HEK293 (cell line): ENCODE results near the gene CNOT4.

Source experiments
- CTCF ChIA-PET: fragments of 350-600 bp; formaldehyde crosslinking; extraction: SDS; loops from one replicate; lab custom pipeline; 2021; ENCODE audit warnings: antibody characterized with exemption; lab: Yijun Ruan, JAX
- POLR2A ChIA-PET: fragments of 300-600 bp; formaldehyde crosslinking; extraction: SDS; loops from one replicate; lab custom pipeline; 2020; ENCODE audit warnings: antibody characterized with exemption, inconsistent platforms; lab: Yijun Ruan, JAX
- H3K27ac ChIP-seq: fragments of 200-500 bp; sonication (Bioruptor generic); 2 replicates; pipeline ENCODE4 v1.5.1; 2014; ENCODE audit warnings: low read depth, low read length, control low read depth, inconsistent platforms; ENCODE audit errors: extremely low read depth
- H3K36me3 ChIP-seq, 2 experiments: fragments of 200-500 bp in 1 of 2; sonication (Bioruptor generic) in 1 of 2; 1 replicate in 1 of 2; 2 replicates in 1 of 2; pipeline ENCODE4 v1.5.1; 2014 to 2017; ENCODE audit warnings: inconsistent platforms in 2 of 2, low read length in 2 of 2; ENCODE audit not compliant: control insufficient read depth in 2 of 2, insufficient read depth in 1 of 2
- H3K4me1 ChIP-seq: fragments of 200-500 bp; sonication (Bioruptor generic); 2 replicates; pipeline ENCODE4 v1.5.1; 2014; ENCODE audit warnings: mild to moderate bottlenecking, low read length, inconsistent platforms; ENCODE audit not compliant: control insufficient read depth, insufficient read depth
- H3K4me3 ChIP-seq: 2 replicates; pipeline ENCODE4 v1.5.1; 2011; ENCODE audit warnings: low read depth, mild to moderate bottlenecking, control low read depth, low read length, moderate library complexity
- H3K9me3 ChIP-seq: fragments of 200-500 bp; sonication (Bioruptor generic); 2 replicates; pipeline ENCODE4 v1.5.1; 2014; ENCODE audit warnings: low read depth, low read length, inconsistent platforms; ENCODE audit not compliant: control insufficient read depth, insufficient read depth
- CTCF ChIP-seq: fragments of 450-650 bp; formaldehyde crosslinking; IDR thresholded peaks from 2 replicates; pipeline ENCODE4 v1.5.1; 2016; ENCODE audit warnings: missing biosample characterization, missing genetic modification characterization
- INSM2 ChIP-seq: fragments of 450-650 bp; formaldehyde crosslinking; IDR thresholded peaks from 2 replicates; pipeline ENCODE4 v1.5.1; 2016; ENCODE audit warnings: missing biosample characterization, missing genetic modification characterization
- KLF1 ChIP-seq: fragments of 450-650 bp; formaldehyde crosslinking; IDR thresholded peaks from 2 replicates; pipeline ENCODE4 v1.5.1; 2016; ENCODE audit warnings: missing biosample characterization, missing genetic modification characterization
- REST ChIP-seq: fragments of 450-650 bp; formaldehyde crosslinking; IDR thresholded peaks from 2 replicates; pipeline ENCODE4 v1.5.1; 2016; ENCODE audit warnings: missing biosample characterization, missing genetic modification characterization
- SCRT1 ChIP-seq: fragments of 450-650 bp; formaldehyde crosslinking; IDR thresholded peaks from 2 replicates; pipeline ENCODE4 v1.5.1; 2016; ENCODE audit warnings: missing biosample characterization, missing genetic modification characterization, borderline replicate concordance
- SP3 ChIP-seq: fragments of 450-650 bp; formaldehyde crosslinking; IDR thresholded peaks from 2 replicates; pipeline ENCODE4 v1.5.1; 2016; ENCODE audit warnings: missing biosample characterization, missing genetic modification characterization
- ZNF10 ChIP-seq: fragments of 450-650 bp; formaldehyde crosslinking; IDR thresholded peaks from 2 replicates; pipeline ENCODE4 v1.5.1; 2017; ENCODE audit warnings: missing biosample characterization, missing genetic modification characterization
- ZNF174 ChIP-seq: fragments of 450-650 bp; formaldehyde crosslinking; IDR thresholded peaks from 2 replicates; pipeline ENCODE4 v1.5.0; 2017; ENCODE audit warnings: missing biosample characterization, mild to moderate bottlenecking, missing genetic modification characterization
- ZNF19 ChIP-seq: fragments of 450-650 bp; formaldehyde crosslinking; IDR thresholded peaks from 2 replicates; pipeline ENCODE4; 2016; ENCODE audit warnings: missing biosample characterization, missing genetic modification characterization, low read depth
- ZNF2 ChIP-seq: fragments of 450-650 bp; formaldehyde crosslinking; IDR thresholded peaks from 2 replicates; pipeline ENCODE4 v1.5.1; 2016; ENCODE audit warnings: missing biosample characterization, missing genetic modification characterization
- ZNF24 ChIP-seq: fragments of 450-650 bp; formaldehyde crosslinking; IDR thresholded peaks from 2 replicates; pipeline ENCODE4 v1.5.1; 2016; ENCODE audit warnings: missing biosample characterization, missing genetic modification characterization
- ZNF366 ChIP-seq: fragments of 450-650 bp; formaldehyde crosslinking; conservative IDR thresholded peaks from 2 replicates; pipeline ENCODE4 v1.5.1; 2016; ENCODE audit warnings: missing biosample characterization, missing genetic modification characterization
- ZNF404 ChIP-seq: fragments of 450-650 bp; formaldehyde crosslinking; IDR thresholded peaks from 2 replicates; pipeline ENCODE4 v1.5.1; 2017; ENCODE audit warnings: missing biosample characterization, missing genetic modification characterization
- ZNF514 ChIP-seq: fragments of 450-650 bp; formaldehyde crosslinking; IDR thresholded peaks from 2 replicates; pipeline ENCODE4 v1.5.1; 2016; ENCODE audit warnings: missing biosample characterization, missing genetic modification characterization
- ZNF610 ChIP-seq: fragments of 450-650 bp; formaldehyde crosslinking; IDR thresholded peaks from 2 replicates; pipeline ENCODE4 v1.5.1; 2016; ENCODE audit warnings: missing biosample characterization, missing genetic modification characterization, borderline replicate concordance
- ZNF626 ChIP-seq: fragments of 450-650 bp; sonication (Bioruptor Pico); formaldehyde crosslinking; IDR thresholded peaks from 2 replicates; pipeline ENCODE4 v1.5.1; 2018; ENCODE audit warnings: missing biosample characterization, missing genetic modification characterization, inconsistent platforms
- TF ChIP-seq, protein P1 (sequence below): fragments of 450-650 bp; formaldehyde crosslinking; IDR thresholded peaks from 2 replicates; pipeline ENCODE4 v1.5.1; 2016; ENCODE audit warnings: missing biosample characterization, missing genetic modification characterization
- TF ChIP-seq, protein P2 (sequence below): fragments of 450-650 bp; formaldehyde crosslinking; IDR thresholded peaks from 2 replicates; pipeline ENCODE4 v1.5.1; 2016; ENCODE audit warnings: missing biosample characterization, missing genetic modification characterization
- TF ChIP-seq, protein P3 (sequence below): fragments of 450-650 bp; formaldehyde crosslinking; IDR thresholded peaks from 2 replicates; pipeline ENCODE4 v1.5.1; 2017; ENCODE audit warnings: missing biosample characterization, missing genetic modification characterization

CNOT4 gene

GRCh38 chr7:135409845-135410542 lies 99.9 kb downstream of the CNOT4 start:
- no peak overlapping the region for H3K27ac ChIP-seq
- no peak for TF ChIP-seq ZNF610 (tag by site-specific recombination)
- TF ChIP-seq, protein P1, sequence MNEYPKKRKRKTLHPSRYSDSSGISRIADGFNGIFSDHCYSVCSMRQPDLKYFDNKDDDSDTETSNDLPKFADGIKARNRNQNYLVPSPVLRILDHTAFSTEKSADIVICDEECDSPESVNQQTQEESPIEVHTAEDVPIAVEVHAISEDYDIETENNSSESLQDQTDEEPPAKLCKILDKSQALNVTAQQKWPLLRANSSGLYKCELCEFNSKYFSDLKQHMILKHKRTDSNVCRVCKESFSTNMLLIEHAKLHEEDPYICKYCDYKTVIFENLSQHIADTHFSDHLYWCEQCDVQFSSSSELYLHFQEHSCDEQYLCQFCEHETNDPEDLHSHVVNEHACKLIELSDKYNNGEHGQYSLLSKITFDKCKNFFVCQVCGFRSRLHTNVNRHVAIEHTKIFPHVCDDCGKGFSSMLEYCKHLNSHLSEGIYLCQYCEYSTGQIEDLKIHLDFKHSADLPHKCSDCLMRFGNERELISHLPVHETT (tag by site-specific recombination), result no peak
- TF ChIP-seq ZNF626 (tag by site-specific recombination), result no peak
- no peak for TF ChIP-seq CTCF
- no peak for TF ChIP-seq INSM2
- no peak for TF ChIP-seq ZNF404 (tag by site-specific recombination)
- no peak for TF ChIP-seq ZNF10 (tag by site-specific recombination)
- TF ChIP-seq KLF1 (tag by site-specific recombination), result no peak
- H3K36me3 ChIP-seq, result peaks cover 0 to 6% of the 10 kb centered on the region in 2 experiments; a peak in 1 of 3 replicates
- POLR2A ChIA-PET, result no interaction called here
- no peaks in the 10 kb centered on the region for H3K4me1 ChIP-seq
- H3K4me3 ChIP-seq, result no peak overlapping the region
- H3K9me3 ChIP-seq, result no peaks in the 10 kb centered on the region
- CTCF ChIA-PET, result interaction anchor here (0.7 to 1.5 kb wide), 4 partner anchors 38 to 148 kb away, joined by 3 to 6 read pairs (median 5); no protein-coding TSS in a partner anchor

- no peak overlapping the region for H3K27ac ChIP-seq
- CTCF ChIA-PET, result no interaction called here
- no peak overlapping the region for H3K4me3 ChIP-seq
- peaks cover 0 to 3% of the 10 kb centered on the region in 2 experiments; a peak in 1 of 3 replicates for H3K36me3 ChIP-seq
- no peaks in the 10 kb centered on the region for H3K9me3 ChIP-seq
- POLR2A ChIA-PET, result no interaction called here
- H3K4me1 ChIP-seq, result no peaks in the 10 kb centered on the region
- no peak for TF ChIP-seq ZNF514 (tag by site-specific recombination)
- TF ChIP-seq ZNF366 (tag by site-specific recombination), result no peak
- TF ChIP-seq ZNF2, result no peak
- TF ChIP-seq ZNF19 (tag by site-specific recombination), result no peak
- TF ChIP-seq, protein P2, sequence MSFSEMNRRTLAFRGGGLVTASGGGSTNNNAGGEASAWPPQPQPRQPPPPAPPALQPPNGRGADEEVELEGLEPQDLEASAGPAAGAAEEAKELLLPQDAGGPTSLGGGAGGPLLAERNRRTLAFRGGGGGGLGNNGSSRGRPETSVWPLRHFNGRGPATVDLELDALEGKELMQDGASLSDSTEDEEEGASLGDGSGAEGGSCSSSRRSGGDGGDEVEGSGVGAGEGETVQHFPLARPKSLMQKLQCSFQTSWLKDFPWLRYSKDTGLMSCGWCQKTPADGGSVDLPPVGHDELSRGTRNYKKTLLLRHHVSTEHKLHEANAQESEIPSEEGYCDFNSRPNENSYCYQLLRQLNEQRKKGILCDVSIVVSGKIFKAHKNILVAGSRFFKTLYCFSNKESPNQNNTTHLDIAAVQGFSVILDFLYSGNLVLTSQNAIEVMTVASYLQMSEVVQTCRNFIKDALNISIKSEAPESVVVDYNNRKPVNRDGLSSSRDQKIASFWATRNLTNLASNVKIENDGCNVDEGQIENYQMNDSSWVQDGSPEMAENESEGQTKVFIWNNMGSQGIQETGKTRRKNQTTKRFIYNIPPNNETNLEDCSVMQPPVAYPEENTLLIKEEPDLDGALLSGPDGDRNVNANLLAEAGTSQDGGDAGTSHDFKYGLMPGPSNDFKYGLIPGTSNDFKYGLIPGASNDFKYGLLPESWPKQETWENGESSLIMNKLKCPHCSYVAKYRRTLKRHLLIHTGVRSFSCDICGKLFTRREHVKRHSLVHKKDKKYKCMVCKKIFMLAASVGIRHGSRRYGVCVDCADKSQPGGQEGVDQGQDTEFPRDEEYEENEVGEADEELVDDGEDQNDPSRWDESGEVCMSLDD (tag by site-specific recombination), result no peak
- TF ChIP-seq, protein P3, sequence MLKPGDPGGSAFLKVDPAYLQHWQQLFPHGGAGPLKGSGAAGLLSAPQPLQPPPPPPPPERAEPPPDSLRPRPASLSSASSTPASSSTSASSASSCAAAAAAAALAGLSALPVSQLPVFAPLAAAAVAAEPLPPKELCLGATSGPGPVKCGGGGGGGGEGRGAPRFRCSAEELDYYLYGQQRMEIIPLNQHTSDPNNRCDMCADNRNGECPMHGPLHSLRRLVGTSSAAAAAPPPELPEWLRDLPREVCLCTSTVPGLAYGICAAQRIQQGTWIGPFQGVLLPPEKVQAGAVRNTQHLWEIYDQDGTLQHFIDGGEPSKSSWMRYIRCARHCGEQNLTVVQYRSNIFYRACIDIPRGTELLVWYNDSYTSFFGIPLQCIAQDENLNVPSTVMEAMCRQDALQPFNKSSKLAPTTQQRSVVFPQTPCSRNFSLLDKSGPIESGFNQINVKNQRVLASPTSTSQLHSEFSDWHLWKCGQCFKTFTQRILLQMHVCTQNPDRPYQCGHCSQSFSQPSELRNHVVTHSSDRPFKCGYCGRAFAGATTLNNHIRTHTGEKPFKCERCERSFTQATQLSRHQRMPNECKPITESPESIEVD (tag by site-specific recombination), result no peak
- TF ChIP-seq, protein P1 (tag by site-specific recombination), result no peak
- no peak for TF ChIP-seq REST (tag by site-specific recombination)
- no peak for TF ChIP-seq ZNF24 (tag by site-specific recombination)
- TF ChIP-seq SP3, result no peak
- TF ChIP-seq SCRT1 (tag by site-specific recombination), result no peak
- TF ChIP-seq ZNF174, result no peak
These were observed 102.0 kb downstream of the CNOT4 start for GRCh38 chr7:135407884-135408283.
